AG04450 (cell line): ENCODE results near the gene FNDC3B. TPM values are rescaled to one million over a fixed set of nuclear protein-coding genes. Genes with fewer than 3 reads are reported as not detected.

ENCODE experiments used
- CTCF ChIA-PET: fragments of 300-600, 350-600 bp; formaldehyde crosslinking; extraction: SDS; loops from one replicate; lab custom pipeline; 2022; ENCODE audit warnings: antibody characterized with exemption, inconsistent platforms; lab: Charles Lee
- POLR2A ChIA-PET: fragments of 350-600 bp; formaldehyde crosslinking; extraction: SDS; loops from one replicate; lab custom pipeline; 2021; ENCODE audit warnings: antibody characterized with exemption, inconsistent platforms; lab: Yijun Ruan, JAX
- DNase-seq: peaks from one replicate; pipeline ENCODE4 v3.0.0-alpha.2; 2011; ENCODE audit warnings: low read depth, low spot score
- H3K27ac ChIP-seq: one replicate; pipeline ENCODE4 v1.5.1; 2012; ENCODE audit warnings: low read depth, low read length, control low read depth
- H3K27me3 ChIP-seq: one replicate; pipeline ENCODE4 v1.6.0; 2012; ENCODE audit warnings: low read length; ENCODE audit not compliant: control insufficient read depth, insufficient read depth
- H3K4me3 ChIP-seq: 2 replicates; pipeline ENCODE4 v1.5.1; 2011; ENCODE audit warnings: mild to moderate bottlenecking, low read depth, low read length, control low read depth
- H3K9me3 ChIP-seq: 2 replicates; pipeline ENCODE4 v1.5.1; 2012; ENCODE audit warnings: low read length; ENCODE audit not compliant: control insufficient read depth, insufficient read depth
- polyA plus RNA-seq: library from polyadenylated mRNA; depleted of rRNA; stranded (reverse); fragments of >200 nt; gene quantifications from 2 replicates; pipeline ENCODE4 v1.2.3, GENCODE V29; 2011
- TF ChIP-seq, protein P1 (sequence below): IDR thresholded peaks from 2 replicates; pipeline ENCODE4 v1.5.1; 2011; ENCODE audit warnings: low read depth, low read length, control low read depth, inconsistent platforms

The FNDC3B gene
- polyA plus RNA-seq, 1 experiment, result 39.5 TPM

DNA sequence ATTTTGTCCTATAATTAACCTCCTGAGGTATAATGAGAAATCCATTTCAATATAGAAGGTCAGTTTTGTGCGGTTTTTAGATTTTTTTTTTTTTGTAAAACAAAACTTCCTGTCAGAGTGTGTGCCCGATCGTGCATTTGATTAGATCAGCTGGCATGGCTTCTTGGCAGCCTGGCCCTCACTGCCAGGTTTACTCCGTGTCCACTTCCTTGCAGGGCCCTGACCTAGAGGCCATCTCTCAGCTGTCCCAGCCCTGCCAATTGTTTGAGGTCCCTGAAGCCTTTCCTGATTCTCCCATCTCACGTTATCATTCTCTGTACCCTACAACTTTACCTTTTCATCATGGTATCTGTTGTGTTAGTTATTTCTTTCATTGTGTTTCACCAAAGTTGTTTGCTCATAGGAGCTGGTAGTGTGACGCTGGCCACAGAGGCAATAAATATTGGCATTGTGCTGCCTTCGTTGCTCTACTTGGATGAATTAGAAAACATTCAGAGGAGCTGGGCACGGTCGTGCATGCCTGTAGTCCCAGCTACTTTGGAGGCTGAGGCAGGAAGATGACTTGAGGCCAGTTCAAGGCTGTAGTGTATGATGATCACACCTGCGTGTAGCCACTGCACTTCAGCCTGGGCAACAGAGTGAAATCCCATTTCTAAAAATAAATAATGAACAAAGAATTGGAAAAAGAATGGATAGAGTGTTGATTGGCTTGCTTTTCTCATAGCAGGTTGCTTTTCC lies 206.9 kb downstream of the FNDC3B start:
- CTCF ChIA-PET, result interaction anchor here (1.6 kb wide), 1 partner anchor 86 kb away, joined by 7 read pairs; no protein-coding TSS in a partner anchor

DNA sequence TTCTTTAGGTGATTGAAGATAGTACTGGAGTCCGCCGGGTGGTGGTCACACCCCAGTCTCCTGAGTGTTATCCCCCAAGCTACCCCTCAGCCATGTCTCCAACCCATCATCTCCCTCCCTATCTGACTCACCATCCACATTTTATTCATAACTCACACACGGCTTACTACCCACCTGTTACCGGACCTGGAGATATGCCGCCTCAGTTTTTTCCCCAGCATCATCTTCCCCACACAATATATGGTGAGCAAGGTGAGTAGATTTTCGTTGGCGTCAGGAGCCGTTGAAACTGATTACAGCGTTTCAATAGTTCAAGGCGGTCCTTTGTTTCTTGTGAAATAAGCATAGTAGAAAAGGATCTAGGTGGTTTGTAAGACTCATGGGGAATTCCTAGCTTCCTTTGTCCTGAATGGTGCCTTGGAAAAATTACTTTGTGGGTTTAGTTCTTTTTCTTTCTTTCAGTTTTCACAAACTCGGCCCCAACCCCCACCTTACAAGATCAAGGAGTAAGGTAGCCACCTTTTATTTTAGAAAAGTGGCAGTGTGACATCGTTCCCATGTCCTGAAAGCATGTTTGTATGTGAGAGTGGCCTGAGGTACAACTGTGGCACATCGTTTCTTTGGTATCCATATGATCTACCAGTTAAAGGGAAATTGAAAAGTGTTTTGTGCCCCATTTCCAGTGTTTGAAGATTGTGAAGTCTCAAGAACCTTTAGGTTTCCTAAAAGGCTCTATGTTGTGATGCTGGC lies 208.3 kb downstream of the FNDC3B start:
- Histone ChIP-seq H3K4me3 (no peak overlapping the region), H3K27ac (no peak overlapping the region), H3K9me3 (peaks cover 2% of the 10 kb centered on the region; the same call in 1 of the 2 replicates), H3K27me3 (no peaks in the 10 kb centered on the region)
- DNase-seq, result no peak
- CTCF ChIA-PET, result interaction anchor here (1.0 kb wide), 1 partner anchor 9 kb away, joined by 3 read pairs; no protein-coding TSS in a partner anchor
- POLR2A ChIA-PET, result no interaction called here
- TF ChIP-seq, protein P1, sequence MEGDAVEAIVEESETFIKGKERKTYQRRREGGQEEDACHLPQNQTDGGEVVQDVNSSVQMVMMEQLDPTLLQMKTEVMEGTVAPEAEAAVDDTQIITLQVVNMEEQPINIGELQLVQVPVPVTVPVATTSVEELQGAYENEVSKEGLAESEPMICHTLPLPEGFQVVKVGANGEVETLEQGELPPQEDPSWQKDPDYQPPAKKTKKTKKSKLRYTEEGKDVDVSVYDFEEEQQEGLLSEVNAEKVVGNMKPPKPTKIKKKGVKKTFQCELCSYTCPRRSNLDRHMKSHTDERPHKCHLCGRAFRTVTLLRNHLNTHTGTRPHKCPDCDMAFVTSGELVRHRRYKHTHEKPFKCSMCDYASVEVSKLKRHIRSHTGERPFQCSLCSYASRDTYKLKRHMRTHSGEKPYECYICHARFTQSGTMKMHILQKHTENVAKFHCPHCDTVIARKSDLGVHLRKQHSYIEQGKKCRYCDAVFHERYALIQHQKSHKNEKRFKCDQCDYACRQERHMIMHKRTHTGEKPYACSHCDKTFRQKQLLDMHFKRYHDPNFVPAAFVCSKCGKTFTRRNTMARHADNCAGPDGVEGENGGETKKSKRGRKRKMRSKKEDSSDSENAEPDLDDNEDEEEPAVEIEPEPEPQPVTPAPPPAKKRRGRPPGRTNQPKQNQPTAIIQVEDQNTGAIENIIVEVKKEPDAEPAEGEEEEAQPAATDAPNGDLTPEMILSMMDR, result no peak

More for the DNA sequence above, 206.9 kb downstream of the FNDC3B start:
- Histone ChIP-seq H3K9me3 (peaks cover 11% of the 10 kb centered on the region), H3K4me3 (no peak overlapping the region), H3K27me3 (no peaks in the 10 kb centered on the region), H3K27ac (no peak overlapping the region)
- POLR2A ChIA-PET, result no interaction called here
- no peak for DNase-seq
- TF ChIP-seq, protein P1, result no peak

DNA sequence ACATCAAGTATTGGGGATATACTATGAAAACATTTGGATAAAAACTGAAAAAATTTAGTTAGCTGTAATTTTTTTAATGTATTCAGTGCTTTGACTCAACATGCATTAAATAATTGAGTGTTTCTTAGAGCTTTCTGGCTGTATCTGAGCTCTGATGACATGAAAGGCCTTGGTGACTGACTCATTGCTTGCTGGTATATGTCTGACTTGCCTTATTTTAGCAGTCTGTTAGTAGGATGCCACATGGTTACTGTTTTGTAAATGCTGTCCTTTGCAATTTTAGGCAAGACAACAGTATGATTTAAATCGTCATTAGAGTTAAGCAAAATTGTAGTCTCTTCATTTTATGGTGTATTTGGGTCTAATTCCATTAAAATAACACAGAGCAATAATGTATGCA lies 209.7 kb downstream of the FNDC3B start:
- Histone ChIP-seq H3K4me3 (no peak overlapping the region), H3K27me3 (no peaks in the 10 kb centered on the region), H3K27ac (no peak overlapping the region), H3K9me3 (no peaks in the 10 kb centered on the region)
- ChIA-PET POLR2A (no interaction called here), CTCF (no interaction called here)
- no peak for DNase-seq
- TF ChIP-seq, protein P1, result no peak

DNA sequence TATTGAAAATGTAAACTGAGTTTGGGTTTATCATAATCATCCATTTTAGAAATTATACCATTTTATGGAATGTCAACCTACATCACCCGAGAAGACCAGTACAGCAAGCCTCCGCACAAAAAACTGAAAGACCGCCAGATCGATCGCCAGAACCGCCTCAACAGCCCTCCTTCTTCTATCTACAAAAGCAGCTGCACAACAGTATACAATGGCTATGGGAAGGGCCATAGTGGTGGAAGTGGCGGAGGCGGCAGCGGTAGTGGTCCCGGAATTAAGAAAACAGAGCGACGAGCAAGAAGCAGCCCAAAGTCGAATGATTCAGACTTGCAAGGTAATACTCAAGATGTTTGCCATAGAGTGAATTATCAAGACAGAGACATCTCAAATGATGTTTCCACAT lies 211.8 kb downstream of the FNDC3B start:
- Histone ChIP-seq H3K27me3 (no peaks in the 10 kb centered on the region), H3K27ac (no peak overlapping the region), H3K9me3 (no peaks in the 10 kb centered on the region), H3K4me3 (no peak overlapping the region)
- DNase-seq, result no peak
- TF ChIP-seq, protein P1, result no peak
- CTCF ChIA-PET, result no interaction called here
- POLR2A ChIA-PET, result no interaction called here

DNA sequence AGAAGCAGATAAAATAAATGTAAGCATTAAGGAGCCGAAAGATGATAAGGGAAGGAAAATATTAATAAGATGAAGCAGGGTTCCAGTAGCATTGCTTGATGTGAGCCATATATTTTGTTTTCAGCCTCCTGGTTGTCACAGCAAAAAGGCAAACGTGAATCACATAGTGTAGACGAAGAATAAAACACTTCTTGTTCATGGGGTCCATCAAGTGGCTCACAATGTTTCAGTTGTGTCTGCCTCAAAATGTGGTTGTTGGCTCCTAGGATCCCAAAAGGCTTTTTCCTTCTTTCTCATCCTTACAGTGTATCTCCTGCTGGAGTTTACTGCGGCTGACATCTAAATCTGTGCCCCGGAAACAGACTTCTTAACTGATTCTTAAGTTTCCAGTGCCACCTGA lies 213.8 kb downstream of the FNDC3B start:
- Histone ChIP-seq H3K9me3 (no peaks in the 10 kb centered on the region), H3K27ac (no peak overlapping the region), H3K27me3 (no peaks in the 10 kb centered on the region), H3K4me3 (no peak overlapping the region)
- ChIA-PET POLR2A (no interaction called here), CTCF (no interaction called here)
- TF ChIP-seq, protein P1, result no peak
- no peak for DNase-seq
